DOHH2 (cell line): ENCODE measurements around the gene RAD54L.

Source experiments
- EZH2phosphoT487 ChIP-seq: fragments of 200-600 bp; sonication (generic); IDR thresholded peaks from 2 replicates; pipeline ENCODE4 v1.6.1; 2017; ENCODE audit warnings: borderline replicate concordance, mild to moderate bottlenecking, antibody characterized with exemption, low read length, moderate library complexity, mixed read lengths
- TF ChIP-seq, protein P1 (sequence below): fragments of 200-600 bp; sonication (generic); IDR thresholded peaks from one replicate; pipeline ENCODE4 v1.5.1; 2014; ENCODE audit warnings: antibody characterized with exemption, mild to moderate bottlenecking, low read depth, low read length; ENCODE audit not compliant: poor library complexity, severe bottlenecking

DNA sequence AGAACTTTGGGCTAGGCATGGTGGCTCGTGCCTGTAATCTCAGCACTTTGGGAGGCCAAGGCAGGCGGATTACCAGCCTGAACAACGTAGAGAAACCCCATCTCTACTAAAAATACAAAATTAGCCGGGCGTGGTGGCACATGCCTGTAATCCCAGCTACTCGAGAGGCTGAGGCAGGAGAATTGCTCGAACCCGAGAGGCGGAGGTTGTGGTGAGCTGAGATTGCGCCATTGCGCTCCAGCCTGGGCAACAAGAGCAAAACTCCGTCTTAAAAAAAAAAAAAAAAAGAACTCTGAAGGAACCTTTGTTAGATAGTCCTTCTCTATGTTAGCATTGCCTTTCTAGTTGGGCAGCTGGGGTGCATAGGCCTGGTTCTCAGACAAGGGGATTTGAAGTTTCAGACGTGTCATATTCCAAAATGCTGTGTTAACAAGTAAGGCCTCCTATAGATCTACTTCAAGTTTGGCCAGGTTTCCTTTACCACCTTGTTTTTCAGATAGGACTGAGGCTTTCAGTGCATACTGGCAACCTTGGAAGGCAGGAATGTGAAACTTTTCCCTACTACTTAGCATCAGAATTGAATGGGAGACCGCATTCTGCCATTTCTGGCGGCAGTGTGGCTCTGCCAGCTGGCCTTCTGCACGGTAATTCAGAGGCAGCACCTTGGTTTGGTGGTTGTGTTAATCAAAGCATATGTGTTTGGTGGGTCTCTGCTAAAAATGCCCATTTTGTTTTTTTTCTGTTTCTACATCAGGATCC, 62.0 kb downstream of the RAD54L start:
- no peak for TF ChIP-seq EZH2phosphoT487
- TF ChIP-seq, protein P1, sequence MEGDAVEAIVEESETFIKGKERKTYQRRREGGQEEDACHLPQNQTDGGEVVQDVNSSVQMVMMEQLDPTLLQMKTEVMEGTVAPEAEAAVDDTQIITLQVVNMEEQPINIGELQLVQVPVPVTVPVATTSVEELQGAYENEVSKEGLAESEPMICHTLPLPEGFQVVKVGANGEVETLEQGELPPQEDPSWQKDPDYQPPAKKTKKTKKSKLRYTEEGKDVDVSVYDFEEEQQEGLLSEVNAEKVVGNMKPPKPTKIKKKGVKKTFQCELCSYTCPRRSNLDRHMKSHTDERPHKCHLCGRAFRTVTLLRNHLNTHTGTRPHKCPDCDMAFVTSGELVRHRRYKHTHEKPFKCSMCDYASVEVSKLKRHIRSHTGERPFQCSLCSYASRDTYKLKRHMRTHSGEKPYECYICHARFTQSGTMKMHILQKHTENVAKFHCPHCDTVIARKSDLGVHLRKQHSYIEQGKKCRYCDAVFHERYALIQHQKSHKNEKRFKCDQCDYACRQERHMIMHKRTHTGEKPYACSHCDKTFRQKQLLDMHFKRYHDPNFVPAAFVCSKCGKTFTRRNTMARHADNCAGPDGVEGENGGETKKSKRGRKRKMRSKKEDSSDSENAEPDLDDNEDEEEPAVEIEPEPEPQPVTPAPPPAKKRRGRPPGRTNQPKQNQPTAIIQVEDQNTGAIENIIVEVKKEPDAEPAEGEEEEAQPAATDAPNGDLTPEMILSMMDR: no peak
